LoVo (cell line): ENCODE results near the gene FMN1.

ENCODE experiments used
- DNase-seq: peaks from one replicate; pipeline ENCODE4 v3.0.0-alpha.2; 2016; ENCODE audit warnings: low spot score

Gene FMN1

GRCh38 chr15:32919749-32920414 lies 274.6 kb downstream of the FMN1 start:
- no peak for DNase-seq

- DNase-seq: no peak
Observed at GRCh38 chr15:32918547-32918946, 276.0 kb downstream of the FMN1 start.

GRCh38 chr15:32910839-32911238 lies 283.7 kb downstream of the FMN1 start:
- DNase-seq: no peak

GRCh38 chr15:32909431-32909830 lies 285.1 kb downstream of the FMN1 start:
- no peak for DNase-seq

GRCh38 chr15:32908872-32909271 lies 285.6 kb downstream of the FMN1 start:
- DNase-seq: no peak

GRCh38 chr15:32908135-32908801 lies 286.2 kb downstream of the FMN1 start:
- no peak for DNase-seq

GRCh38 chr15:32905481-32905880 lies 289.0 kb downstream of the FMN1 start:
- DNase-seq: no peak

GRCh38 chr15:32904448-32904847 lies 290.1 kb downstream of the FMN1 start:
- no peak for DNase-seq

- DNase-seq: no peak
Observed at GRCh38 chr15:32903591-32904290, 290.8 kb downstream of the FMN1 start.

GRCh38 chr15:32901995-32902394 lies 292.5 kb downstream of the FMN1 start:
- no peak for DNase-seq

GRCh38 chr15:32901192-32901591 lies 293.3 kb downstream of the FMN1 start:
- DNase-seq: no peak

GRCh38 chr15:32899126-32899596 lies 295.4 kb downstream of the FMN1 start:
- DNase-seq: no peak

- DNase-seq: no peak
Observed at GRCh38 chr15:32898414-32898813, 296.1 kb downstream of the FMN1 start.

GRCh38 chr15:32893421-32893820 lies 301.1 kb downstream of the FMN1 start:
- DNase-seq: no peak

GRCh38 chr15:32889214-32889613 lies 305.3 kb downstream of the FMN1 start:
- no peak for DNase-seq

- DNase-seq: no peak
Observed at GRCh38 chr15:32888221-32888761, 306.2 kb downstream of the FMN1 start.

GRCh38 chr15:32887090-32887489 lies 307.4 kb downstream of the FMN1 start:
- no peak for DNase-seq

GRCh38 chr15:32886459-32886858 lies 308.1 kb downstream of the FMN1 start:
- no peak for DNase-seq

GRCh38 chr15:32885713-32886112 lies 308.8 kb downstream of the FMN1 start:
- no peak for DNase-seq

- no peak for DNase-seq
Observed at GRCh38 chr15:32884146-32884545, 310.4 kb downstream of the FMN1 start.

- no peak for DNase-seq
Observed at GRCh38 chr15:32882955-32883354, 311.6 kb downstream of the FMN1 start.

- DNase-seq: no peak
Observed at GRCh38 chr15:32881528-32881927, 313.0 kb downstream of the FMN1 start.

- DNase-seq: no peak
Observed at GRCh38 chr15:32880642-32881041, 313.9 kb downstream of the FMN1 start.
